ENCODE results near the gene ATP11B.
A peak's percentile ranks its signal among the peaks of the same experiment; 100 is the strongest.

ATP11B gene

DNA sequence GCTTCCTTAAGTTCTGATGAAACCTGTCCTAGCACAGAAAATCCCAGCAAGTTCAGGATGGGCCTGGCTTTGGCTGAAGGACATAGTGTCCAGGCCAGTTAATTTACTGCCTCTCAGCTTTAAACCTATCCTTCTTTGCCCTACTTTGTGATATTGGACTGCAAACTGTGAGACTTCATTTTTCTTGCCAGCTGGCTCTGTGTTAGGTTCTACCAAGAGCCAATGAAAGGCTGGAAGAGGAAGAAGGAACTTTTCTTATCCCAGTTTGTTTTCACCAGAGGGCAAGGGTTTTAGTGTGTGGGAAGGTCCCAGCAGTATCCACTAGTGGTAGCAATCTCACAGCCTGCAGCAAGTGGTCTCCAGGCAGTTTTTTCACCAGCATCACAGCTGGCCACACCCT, 168.9 kb downstream of the ATP11B start:
- Histone ChIP-seq H3K9ac (ENCODE audit: low read length) (peak overlapping the region; percentile 59), H3K4me1 (ENCODE audit: control insufficient read depth, insufficient read depth, low read length) (peaks cover 31% of the 10 kb centered on the region), H3K4me3 (ENCODE audit: low read length) (no peak overlapping the region), H3K27me3 (replicated peaks; ENCODE audit: control insufficient read depth, insufficient read depth, low read length) (no peaks in the 10 kb centered on the region), H3K9me3 (ENCODE audit: control insufficient read depth, low read length) (no peaks in the 10 kb centered on the region), H3K36me3 (ENCODE audit: control insufficient read depth, insufficient read depth, low read length, severe bottlenecking) (peaks cover 18% of the 10 kb centered on the region)
- DNase-seq (ENCODE audit: low read depth) = no peak

DNA sequence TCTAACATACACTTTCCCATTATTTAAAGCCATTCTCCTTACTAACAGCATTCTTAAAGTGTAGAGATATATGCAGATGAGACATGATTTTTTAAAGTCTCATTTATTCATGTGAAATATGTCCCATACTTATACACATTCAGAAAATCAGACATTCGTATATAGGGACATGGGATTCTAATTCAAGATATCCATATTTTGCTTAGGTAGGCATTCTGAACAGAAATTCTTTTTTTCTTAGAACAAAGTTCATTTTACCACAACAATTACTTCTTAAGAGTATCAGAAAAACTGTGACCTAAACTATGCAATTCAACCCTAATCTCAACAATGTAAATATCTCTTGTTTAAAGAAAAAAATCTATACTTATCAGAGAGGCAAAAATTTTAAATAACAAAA, 170.9 kb downstream of the ATP11B start:
- no peaks in the 10 kb centered on the region for H3K27me3 ChIP-seq (replicated peaks; ENCODE audit: control insufficient read depth, insufficient read depth, low read length)
- H3K4me1 ChIP-seq (ENCODE audit: control insufficient read depth, insufficient read depth, low read length) = peaks cover 45% of the 10 kb centered on the region
- DNase-seq (ENCODE audit: low read depth) = no peak
- no peak overlapping the region for H3K4me3 ChIP-seq (ENCODE audit: low read length)
- H3K9ac ChIP-seq (ENCODE audit: low read length) = no peak overlapping the region
- no peaks in the 10 kb centered on the region for H3K9me3 ChIP-seq (ENCODE audit: control insufficient read depth, low read length)
- peaks cover 11% of the 10 kb centered on the region for H3K36me3 ChIP-seq (ENCODE audit: control insufficient read depth, insufficient read depth, low read length, severe bottlenecking)

DNA sequence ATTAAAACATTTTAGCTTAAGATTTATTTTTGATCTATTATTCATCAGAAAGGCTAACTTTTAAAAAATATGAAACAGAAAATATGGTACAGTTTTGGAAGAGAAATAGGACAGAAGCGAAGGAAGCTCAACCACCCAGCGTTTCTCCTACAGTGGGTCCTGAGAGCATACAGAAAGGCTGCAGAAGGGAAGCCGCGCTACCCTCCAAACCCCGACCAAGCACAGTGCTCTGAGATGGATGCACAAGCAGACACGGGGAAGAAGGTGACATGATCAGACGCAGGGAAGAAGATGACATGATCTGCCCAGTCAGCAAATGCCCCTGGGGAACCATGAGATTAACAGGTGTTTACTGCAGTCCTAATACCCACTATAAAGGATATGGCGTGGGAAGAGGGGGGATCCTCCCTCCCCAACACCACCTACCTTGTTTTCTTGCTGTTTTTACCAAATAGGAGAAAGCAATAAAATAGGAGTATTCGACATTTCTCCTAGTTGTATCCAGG, 172.6 kb downstream of the ATP11B start:
- Histone ChIP-seq H3K9me3 (ENCODE audit: control insufficient read depth, low read length) (no peaks in the 10 kb centered on the region), H3K27me3 (replicated peaks; ENCODE audit: control insufficient read depth, insufficient read depth, low read length) (no peaks in the 10 kb centered on the region), H3K9ac (ENCODE audit: low read length) (no peak overlapping the region), H3K36me3 (ENCODE audit: control insufficient read depth, insufficient read depth, low read length, severe bottlenecking) (peaks cover 8% of the 10 kb centered on the region), H3K4me3 (ENCODE audit: low read length) (no peak overlapping the region), H3K4me1 (ENCODE audit: control insufficient read depth, insufficient read depth, low read length) (peaks cover 46% of the 10 kb centered on the region)
- no peak for DNase-seq (ENCODE audit: low read depth)

DNA sequence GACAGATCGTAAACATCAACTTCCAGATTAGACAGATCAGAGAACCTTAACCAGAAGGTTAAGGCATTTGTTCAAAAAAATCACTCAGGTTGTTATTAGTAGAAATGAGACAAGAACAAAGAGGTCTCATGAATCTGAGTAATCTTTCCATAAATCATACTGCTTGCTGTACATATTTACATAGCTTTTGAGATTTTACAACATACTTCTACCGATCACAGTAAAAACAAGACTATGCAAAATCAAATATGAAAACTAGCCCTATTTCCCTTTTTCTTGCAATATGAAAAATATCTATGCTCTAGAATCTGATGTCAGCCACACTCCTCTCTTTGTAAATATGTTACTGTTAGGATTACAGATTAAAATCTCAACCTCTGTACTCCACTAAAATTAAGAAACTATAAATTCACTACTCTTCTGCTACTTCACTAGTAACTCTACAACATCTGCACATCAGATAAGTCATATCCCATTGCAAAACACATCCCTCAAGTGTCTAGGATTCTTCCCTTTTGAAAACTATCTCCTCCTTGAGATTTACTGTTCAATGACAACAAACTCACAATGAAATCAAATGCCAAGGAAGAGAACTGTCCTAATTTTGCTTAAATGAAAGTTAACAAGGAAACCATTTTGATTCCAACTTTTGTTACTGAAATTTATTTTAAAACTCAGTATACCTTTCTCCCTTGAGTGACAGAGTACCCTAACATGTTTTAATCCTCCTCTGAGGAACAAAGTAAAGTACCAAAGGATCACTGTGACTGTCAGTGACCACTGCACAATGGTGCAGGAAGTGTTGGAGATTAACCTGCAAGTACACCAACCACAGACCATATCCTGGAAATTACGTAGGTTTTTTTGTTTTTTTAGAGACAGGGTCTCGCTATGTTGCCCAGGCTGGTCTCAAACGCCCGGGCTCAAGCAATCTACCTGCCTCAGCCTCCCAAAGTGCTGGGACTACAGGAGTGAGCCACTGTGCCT, 174.2 kb downstream of the ATP11B start:
- H3K4me3 ChIP-seq (ENCODE audit: low read length) = no peak overlapping the region
- DNase-seq (ENCODE audit: low read depth) = no peak
- peaks cover 10% of the 10 kb centered on the region for H3K36me3 ChIP-seq (ENCODE audit: control insufficient read depth, insufficient read depth, low read length, severe bottlenecking)
- H3K4me1 ChIP-seq (ENCODE audit: control insufficient read depth, insufficient read depth, low read length) = peaks cover 34% of the 10 kb centered on the region
- no peaks in the 10 kb centered on the region for H3K27me3 ChIP-seq (replicated peaks; ENCODE audit: control insufficient read depth, insufficient read depth, low read length)
- no peaks in the 10 kb centered on the region for H3K9me3 ChIP-seq (ENCODE audit: control insufficient read depth, low read length)
- no peak overlapping the region for H3K9ac ChIP-seq (ENCODE audit: low read length)

DNA sequence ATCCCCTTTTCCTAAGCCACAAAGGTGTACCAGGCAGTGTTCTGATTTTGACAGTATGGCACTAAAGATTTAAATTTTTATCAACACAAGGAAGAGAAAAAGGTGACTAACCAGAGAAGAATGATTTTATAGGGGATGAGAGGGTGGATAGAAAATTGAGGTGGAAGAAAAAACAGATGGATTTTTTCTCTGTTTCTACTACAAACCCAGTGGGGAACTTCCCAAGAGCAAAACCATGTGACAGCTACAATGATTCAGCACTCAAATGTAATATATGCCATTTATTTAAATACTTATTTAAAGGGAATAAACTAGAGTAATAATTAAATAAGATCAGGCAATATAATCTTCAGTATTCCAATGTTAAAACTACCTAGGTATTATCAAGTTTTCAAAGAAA, 176.0 kb downstream of the ATP11B start:
- Histone ChIP-seq H3K4me3 (ENCODE audit: low read length) (no peak overlapping the region), H3K4me1 (ENCODE audit: control insufficient read depth, insufficient read depth, low read length) (peaks cover 33% of the 10 kb centered on the region), H3K36me3 (ENCODE audit: control insufficient read depth, insufficient read depth, low read length, severe bottlenecking) (peaks cover 6% of the 10 kb centered on the region), H3K9me3 (ENCODE audit: control insufficient read depth, low read length) (no peaks in the 10 kb centered on the region), H3K9ac (ENCODE audit: low read length) (no peak overlapping the region), H3K27me3 (replicated peaks; ENCODE audit: control insufficient read depth, insufficient read depth, low read length) (no peaks in the 10 kb centered on the region)
- DNase-seq (ENCODE audit: low read depth) = peak; percentile 52

DNA sequence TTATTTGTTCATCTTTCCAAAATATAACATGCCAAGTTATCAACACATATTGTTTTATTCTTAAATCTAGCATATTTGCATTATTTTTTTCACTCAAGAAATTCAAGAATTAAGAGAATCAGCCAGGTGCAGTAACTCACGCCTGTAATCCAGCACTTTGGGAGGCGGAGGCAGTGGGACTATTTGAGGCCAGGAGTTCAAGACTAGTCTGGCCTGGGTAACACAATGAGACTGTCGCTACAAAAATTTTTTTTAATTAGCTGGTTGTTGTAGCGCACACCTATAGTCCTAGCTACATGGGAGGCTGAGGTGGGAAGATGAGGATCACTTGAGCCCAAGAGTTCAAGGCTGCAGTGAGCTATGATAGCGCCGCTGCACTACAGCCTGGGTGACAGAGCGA, 176.5 kb downstream of the ATP11B start:
- peaks cover 6% of the 10 kb centered on the region for H3K36me3 ChIP-seq (ENCODE audit: control insufficient read depth, insufficient read depth, low read length, severe bottlenecking)
- no peaks in the 10 kb centered on the region for H3K9me3 ChIP-seq (ENCODE audit: control insufficient read depth, low read length)
- DNase-seq (ENCODE audit: low read depth) = no peak
- H3K9ac ChIP-seq (ENCODE audit: low read length) = no peak overlapping the region
- H3K27me3 ChIP-seq (replicated peaks; ENCODE audit: control insufficient read depth, insufficient read depth, low read length) = no peaks in the 10 kb centered on the region
- H3K4me1 ChIP-seq (ENCODE audit: control insufficient read depth, insufficient read depth, low read length) = peaks cover 33% of the 10 kb centered on the region
- H3K4me3 ChIP-seq (ENCODE audit: low read length) = no peak overlapping the region

DNA sequence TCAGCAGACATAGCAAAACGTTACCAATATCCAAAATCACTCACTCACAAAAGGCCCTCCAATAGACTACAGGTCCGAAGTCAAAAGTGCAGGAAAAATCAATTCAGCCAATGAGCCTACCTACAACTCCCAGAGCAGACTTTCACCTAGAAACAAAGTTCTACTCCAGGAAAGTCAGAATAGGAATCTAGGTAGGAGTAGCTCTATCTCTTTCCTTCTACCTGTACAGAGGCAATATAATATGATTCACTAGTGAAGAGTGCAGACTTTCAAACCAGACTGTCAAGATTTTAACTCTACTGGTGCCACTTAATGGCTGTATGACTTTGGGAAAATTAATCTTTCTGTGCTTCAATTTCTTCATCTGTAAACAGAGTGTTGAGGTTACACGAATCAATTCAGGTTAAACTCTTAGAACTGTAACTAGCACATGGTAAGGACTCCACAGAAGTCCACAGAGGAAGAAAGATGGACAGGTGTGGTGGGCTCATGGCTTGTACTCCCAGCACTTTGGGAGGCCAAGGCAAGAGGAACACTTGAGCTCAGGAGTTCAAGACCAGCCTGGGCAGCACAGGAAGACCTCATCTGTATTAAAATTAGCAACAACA, 177.6 kb downstream of the ATP11B start:
- H3K36me3 ChIP-seq (ENCODE audit: control insufficient read depth, insufficient read depth, low read length, severe bottlenecking) = peaks cover 6% of the 10 kb centered on the region
- H3K27me3 ChIP-seq (replicated peaks; ENCODE audit: control insufficient read depth, insufficient read depth, low read length) = no peaks in the 10 kb centered on the region
- H3K9ac ChIP-seq (ENCODE audit: low read length) = no peak overlapping the region
- H3K4me3 ChIP-seq (ENCODE audit: low read length) = no peak overlapping the region
- peaks cover 26% of the 10 kb centered on the region for H3K4me1 ChIP-seq (ENCODE audit: control insufficient read depth, insufficient read depth, low read length)
- H3K9me3 ChIP-seq (ENCODE audit: control insufficient read depth, low read length) = no peaks in the 10 kb centered on the region
- DNase-seq (ENCODE audit: low read depth) = no peak

Data from adipocyte (in vitro differentiated cells).